HG02870 (cell line): ENCODE results near the gene CAMK2D.

ENCODE experiments used
- ATAC-seq: cut with Tn5 transposase; IDR thresholded peaks from one replicate; pipeline ENCODE4 v1.9.1; 2021; ENCODE audit warnings: mild to moderate bottlenecking, moderate library complexity; ENCODE audit not compliant: unreplicated experiment

Gene CAMK2D

DNA sequence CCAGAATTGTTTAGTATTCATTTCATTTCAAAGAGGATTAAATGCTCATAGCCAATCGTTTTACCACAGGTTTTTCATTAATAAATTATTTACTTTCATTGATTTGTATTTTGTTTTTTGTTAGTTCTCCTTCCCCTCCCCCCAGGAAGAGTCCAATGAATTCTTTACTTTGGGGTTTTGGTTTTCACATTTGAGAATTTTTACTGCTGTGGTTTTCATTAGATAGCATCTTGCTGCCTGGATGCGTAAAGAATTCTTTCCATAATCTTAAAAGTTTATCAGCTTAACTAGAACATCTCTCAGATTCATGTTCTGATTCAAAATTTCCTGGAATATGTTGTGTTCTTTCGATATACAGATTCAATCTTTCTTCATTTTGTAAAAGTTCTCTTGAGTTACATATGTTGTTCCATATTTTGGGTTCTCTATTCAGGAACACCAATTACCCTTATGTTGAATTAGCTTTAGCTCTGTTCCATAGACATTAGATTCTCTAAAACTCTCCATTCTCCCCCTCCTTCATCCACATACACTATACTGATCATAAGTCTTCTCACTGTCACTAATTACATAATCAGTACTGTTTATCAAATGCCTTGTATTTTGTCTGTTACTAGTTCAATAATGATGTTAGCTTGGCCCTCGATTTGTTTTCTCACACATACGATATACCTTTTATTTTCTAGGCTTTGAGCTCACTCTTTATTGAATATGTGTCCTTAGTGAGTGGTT, 184.4 kb downstream of the CAMK2D start:
- no peak for ATAC-seq

- ATAC-seq = no peak
These were observed 186.1 kb downstream of the CAMK2D start for GRCh38 chr4:113575401-113575800.

- no peak for ATAC-seq
These were observed 186.9 kb downstream of the CAMK2D start for GRCh38 chr4:113574636-113575103.

GRCh38 chr4:113572620-113573019, 188.9 kb downstream of the CAMK2D start:
- ATAC-seq = no peak

DNA sequence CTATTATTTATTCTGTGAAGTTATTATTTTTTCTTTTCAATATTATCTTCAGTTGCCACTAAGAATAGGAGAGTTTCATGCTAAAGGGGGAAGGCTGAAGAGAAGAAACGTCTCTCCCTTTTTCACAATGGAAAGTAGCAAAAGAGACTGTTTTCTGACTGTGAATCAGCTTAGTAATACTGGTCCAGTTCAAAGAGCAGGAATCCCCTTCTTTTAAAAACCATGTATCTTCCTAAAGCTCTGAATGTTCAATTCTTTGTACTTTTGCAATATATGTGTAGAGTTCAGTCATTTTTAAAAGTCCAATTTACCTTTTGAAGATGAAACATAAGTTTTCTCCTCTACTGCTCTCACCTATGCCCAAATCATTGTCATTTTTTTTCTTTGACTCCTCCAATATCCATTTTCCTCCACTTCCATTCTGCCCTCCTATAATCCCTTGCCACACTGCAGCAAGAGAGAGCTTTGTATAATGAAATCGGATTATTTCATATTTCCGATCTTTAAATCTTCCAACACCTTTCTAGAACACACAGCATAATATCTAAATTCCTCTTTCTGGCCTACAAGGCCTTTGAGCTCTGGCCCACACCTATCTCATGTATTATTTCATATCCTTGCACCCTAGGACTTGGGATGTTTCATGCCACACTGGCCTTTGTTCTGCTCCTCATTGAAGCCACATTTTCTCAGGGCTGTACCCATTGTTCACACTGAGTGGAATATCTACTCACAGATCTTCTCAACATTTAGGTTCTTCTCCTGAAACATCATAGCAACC, 195.3 kb downstream of the CAMK2D start:
- ATAC-seq = no peak

DNA sequence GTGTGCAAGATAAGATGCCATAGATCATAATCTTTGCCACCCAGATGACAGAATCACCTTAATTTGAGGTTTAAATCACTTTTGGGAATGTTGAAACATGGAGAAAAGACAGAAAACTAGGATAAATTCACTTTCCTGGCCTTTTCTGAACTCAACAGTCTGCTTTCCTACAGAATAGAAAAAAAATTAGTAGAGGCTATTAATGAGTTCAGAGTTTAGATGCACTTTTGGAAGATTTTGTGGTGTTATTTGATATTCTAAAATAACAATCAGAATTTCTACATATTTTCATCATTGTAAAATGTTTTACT, 195.9 kb downstream of the CAMK2D start:
- ATAC-seq = no peak

DNA sequence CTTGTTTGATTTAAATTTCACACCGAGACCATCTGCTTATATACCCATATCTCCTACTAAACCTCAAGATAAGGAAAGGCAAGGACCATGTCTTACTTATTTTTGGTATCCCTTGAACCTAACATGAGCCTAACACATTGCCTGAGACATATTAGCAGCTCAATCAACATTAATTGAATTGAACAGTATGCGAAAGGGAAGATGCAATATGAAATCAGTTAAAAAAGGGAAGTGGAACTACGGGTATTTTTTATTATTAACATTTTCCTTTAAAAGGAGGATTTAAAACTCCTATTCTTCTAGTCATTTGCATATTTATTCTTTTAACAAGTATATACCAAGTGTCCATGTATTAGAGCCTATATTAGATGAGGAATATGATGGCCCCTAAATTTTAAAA, 197.0 kb downstream of the CAMK2D start:
- peak; percentile 17 for ATAC-seq

- ATAC-seq = no peak
These were observed 197.7 kb downstream of the CAMK2D start for GRCh38 chr4:113563691-113564378.

DNA sequence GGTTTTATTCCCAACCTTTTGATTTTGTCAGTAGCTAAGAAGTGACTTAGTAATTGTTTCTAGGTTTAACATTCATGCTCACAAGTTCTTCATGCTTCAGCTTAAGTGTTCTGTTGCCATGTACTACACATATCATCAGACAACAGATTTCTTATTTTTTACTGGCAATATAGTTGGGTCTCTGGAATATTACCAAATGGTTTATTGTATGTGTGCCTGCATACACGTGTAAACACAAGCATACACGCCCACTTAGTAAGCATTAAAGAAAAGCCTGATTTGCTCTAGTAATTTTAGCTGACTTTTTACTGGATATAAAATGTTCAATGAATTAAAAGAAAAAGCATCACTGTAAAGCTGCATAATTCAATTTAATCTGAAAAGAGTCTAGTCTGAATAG, 199.8 kb downstream of the CAMK2D start:
- no peak for ATAC-seq

DNA sequence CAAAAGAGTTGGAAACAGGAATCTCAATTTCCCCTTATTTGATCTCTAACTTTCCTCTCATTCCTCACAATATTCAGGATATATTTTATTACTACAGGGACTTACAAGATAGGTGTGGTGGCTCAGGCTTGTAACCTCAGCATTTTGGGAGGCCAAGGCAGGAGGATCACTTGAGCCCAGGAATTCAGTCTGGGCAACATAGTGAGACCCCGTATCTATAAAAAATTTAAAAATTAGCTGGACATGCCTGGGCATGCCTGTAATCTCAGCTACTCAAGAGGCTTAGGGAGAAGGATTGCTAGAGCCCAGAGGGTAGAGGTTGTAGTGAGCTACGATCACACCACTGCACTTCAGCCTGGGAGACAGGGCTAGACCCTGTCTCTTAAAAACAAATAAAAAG, 200.4 kb downstream of the CAMK2D start:
- no peak for ATAC-seq

DNA sequence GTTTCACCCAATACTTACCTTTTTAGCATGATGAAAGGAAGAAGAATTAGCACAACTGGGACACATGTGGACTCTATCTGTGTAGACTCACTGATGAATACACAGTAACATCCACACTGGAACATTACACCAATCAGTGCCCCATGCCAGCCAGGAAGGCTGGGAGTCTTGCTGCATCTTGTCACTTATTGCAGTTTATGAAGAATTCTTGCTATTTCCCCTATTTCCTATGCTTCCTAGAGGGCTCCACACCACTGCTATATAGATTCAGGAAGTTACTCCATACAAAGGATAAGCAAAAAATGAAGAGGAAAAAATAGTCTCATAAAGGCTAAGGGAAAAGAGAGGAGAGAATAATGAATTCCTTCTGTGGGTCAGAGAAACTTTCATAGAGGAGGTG, 201.0 kb downstream of the CAMK2D start:
- ATAC-seq = no peak

- no peak for ATAC-seq
These were observed 201.6 kb downstream of the CAMK2D start for GRCh38 chr4:113559947-113560346.

DNA sequence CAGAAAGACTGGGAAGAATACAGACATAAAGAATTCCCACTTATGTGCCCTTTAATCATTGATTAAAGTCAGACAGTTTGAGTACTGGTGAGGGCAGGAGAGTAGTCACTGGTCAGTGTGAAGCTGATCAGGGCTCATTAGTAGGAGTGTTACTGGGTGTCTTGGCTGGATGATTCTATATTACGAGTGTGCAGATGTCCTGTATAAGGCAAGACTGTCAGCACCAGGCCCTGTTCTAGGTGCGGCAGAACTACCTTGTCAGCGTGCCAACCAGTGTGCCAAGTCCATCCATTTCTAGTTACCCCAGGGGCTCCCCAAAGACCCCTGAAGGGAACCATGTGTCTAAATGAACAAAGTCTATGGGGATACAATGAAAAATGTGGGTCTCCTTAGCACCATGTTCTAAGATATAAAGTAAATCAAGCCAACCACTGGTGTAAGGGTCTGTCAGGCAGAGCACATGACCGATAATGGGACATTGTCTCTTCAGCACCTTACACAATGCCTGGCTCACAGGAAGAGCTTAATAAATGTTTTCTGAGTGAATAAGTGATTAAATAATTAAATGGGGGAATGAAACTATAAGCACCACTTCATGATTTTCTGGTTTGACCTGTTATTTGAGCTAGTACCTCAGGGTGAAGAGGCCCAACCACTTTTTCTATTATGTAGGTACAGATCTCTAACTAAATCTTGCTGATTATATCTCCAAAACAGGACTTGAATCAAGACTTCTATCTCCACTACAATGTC, 205.0 kb downstream of the CAMK2D start:
- ATAC-seq = no peak

GRCh38 chr4:113555868-113556267, 205.7 kb downstream of the CAMK2D start:
- no peak for ATAC-seq

DNA sequence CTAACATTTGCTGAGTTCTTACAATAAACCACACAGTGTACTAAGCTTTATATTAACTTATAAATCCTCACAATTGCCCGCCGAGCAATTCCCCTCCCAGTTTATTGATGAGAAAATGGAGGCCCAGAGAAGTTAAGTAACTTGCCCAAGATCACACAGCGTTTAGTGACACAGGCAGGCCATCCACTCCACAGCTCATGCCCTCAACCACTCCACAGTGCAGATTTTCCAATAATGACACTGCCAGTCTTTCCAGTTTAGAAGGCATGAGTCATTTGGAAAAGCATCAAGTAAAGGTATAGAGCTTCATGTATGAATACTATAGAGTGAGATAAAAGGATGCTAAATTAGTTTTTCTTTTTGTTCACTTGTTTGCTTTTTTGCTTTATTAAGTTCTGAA, 208.5 kb downstream of the CAMK2D start:
- no peak for ATAC-seq

GRCh38 chr4:113550510-113550909, 211.0 kb downstream of the CAMK2D start:
- ATAC-seq = no peak

GRCh38 chr4:113548303-113548702, 213.2 kb downstream of the CAMK2D start:
- ATAC-seq = no peak

DNA sequence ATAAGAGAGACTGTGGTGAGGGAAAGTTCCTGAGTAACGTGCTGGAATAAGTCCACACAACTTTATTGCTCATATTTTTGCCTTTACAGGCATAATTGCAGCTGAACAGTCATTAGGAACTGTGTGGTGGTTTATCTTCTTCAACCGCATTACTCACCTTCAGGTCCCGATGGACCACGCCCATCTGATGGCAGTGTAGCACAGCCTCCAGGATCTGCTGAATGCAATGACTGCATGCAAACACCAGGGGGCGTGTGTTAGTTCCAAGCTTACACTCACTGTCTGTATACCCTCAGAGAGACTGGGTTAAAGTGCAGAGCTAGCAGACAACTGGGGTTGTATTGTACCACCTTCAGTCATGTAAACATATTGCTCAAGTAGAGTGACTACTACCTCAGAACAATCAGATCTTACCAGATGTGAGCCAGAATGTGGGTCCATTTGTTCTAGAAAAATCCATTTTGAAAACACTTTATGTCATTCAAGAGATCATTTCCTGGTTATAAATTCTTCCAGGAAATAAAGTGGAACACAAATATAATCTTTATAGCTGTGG, 214.0 kb downstream of the CAMK2D start:
- ATAC-seq = peak; percentile 99

- no peak for ATAC-seq
These were observed 219.6 kb downstream of the CAMK2D start for GRCh38 chr4:113541933-113542332.

DNA sequence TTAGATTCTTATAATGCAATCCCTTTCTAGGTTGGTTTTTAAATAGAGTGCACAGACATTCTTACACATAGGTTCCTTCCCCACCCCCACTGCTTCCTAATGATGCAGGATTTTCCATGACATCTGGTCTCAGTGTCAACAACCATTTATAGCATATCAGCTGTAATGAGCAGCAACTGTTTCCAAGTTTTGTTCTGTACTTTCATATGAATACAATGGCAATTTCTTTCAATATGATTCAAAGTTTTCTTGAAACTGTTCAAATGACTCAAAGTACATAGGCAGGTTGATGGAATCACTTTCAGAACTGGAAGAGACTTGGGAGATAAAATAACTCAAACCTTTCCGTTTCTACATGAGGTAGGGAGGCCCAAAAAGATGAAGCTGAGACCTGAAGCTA, 220.7 kb downstream of the CAMK2D start:
- no peak for ATAC-seq

- ATAC-seq = peak; percentile 86
These were observed 222.1 kb downstream of the CAMK2D start for GRCh38 chr4:113539408-113539807.
